ENCODE data around the gene MARCHF2.
A peak's percentile ranks its signal among the peaks of the same experiment; 100 is the strongest.

The MARCHF2 gene

GRCh38 chr19:8486661-8487136 lies 73.6 kb downstream of the MARCHF2 start:
- H3K27ac ChIP-seq (ENCODE audit: low read depth, low read length) = no peak overlapping the region
- no peak overlapping the region for H2BK15ac ChIP-seq (replicated peaks; ENCODE audit: low read depth)
- H3K18ac ChIP-seq (ENCODE audit: low read length) = no peak overlapping the region
- H2BK5ac ChIP-seq (ENCODE audit: low read length) = no peak overlapping the region
- H3K79me2 ChIP-seq (ENCODE audit: control insufficient read depth, insufficient read depth, low read length) = peaks cover 11% of the 10 kb centered on the region
- H3K79me1 ChIP-seq (ENCODE audit: low read length) = peaks cover 9% of the 10 kb centered on the region
- H3K23ac ChIP-seq (ENCODE audit: low read length) = no peak overlapping the region
- WGBS (ENCODE audit: extremely low coverage, insufficient coverage, low lambda C conversion rate) = no CpG with 5 or more reads among the region's 16 CpGs
- no peaks in the 10 kb centered on the region for H3K27me3 ChIP-seq (ENCODE audit: insufficient read depth, low read length, poor library complexity)
- H2BK120ac ChIP-seq (ENCODE audit: low read depth, low read length) = no peak overlapping the region
- H3K4me1 ChIP-seq (ENCODE audit: control insufficient read depth, low read depth, low read length) = no peaks in the 10 kb centered on the region
- no peak overlapping the region for H3K4me2 ChIP-seq (ENCODE audit: low read length)
- no peak overlapping the region for H3K9ac ChIP-seq (ENCODE audit: low read length)
- H3K36me3 ChIP-seq (ENCODE audit: control insufficient read depth, insufficient read depth, low read length) = peaks cover 25% of the 10 kb centered on the region
- no peak for DNase-seq
- H2AK5ac ChIP-seq (ENCODE audit: low read length) = no peak overlapping the region
- H4K8ac ChIP-seq (ENCODE audit: low read depth, low read length) = no peak overlapping the region
- H3K4me3 ChIP-seq (ENCODE audit: low read length) = no peak overlapping the region
- H3K56ac ChIP-seq (ENCODE audit: low read length) = no peak overlapping the region
- H3K4ac ChIP-seq (ENCODE audit: low read depth, low read length) = no peak overlapping the region
- H4K5ac ChIP-seq (ENCODE audit: low read length) = no peak overlapping the region

GRCh38 chr19:8487137-8487851 lies 74.2 kb downstream of the MARCHF2 start:
- Histone ChIP-seq H3K4me1 (ENCODE audit: control insufficient read depth, low read depth, low read length) (no peaks in the 10 kb centered on the region), H3K9ac (ENCODE audit: low read length) (no peak overlapping the region), H3K4ac (ENCODE audit: low read depth, low read length) (no peak overlapping the region), H3K79me1 (ENCODE audit: low read length) (peaks cover 7% of the 10 kb centered on the region), H2BK120ac (ENCODE audit: low read depth, low read length) (no peak overlapping the region), H3K27me3 (ENCODE audit: insufficient read depth, low read length, poor library complexity) (no peaks in the 10 kb centered on the region), H3K27ac (ENCODE audit: low read depth, low read length) (peak overlapping the region; percentile 38), H3K4me2 (ENCODE audit: low read length) (no peak overlapping the region), H2AK5ac (ENCODE audit: low read length) (no peak overlapping the region), H3K23ac (ENCODE audit: low read length) (no peak overlapping the region), H4K5ac (ENCODE audit: low read length) (no peak overlapping the region), H3K4me3 (ENCODE audit: low read length) (no peak overlapping the region), H3K79me2 (ENCODE audit: control insufficient read depth, insufficient read depth, low read length) (peaks cover 8% of the 10 kb centered on the region), H3K18ac (ENCODE audit: low read length) (no peak overlapping the region), H4K8ac (ENCODE audit: low read depth, low read length) (no peak overlapping the region), H3K36me3 (ENCODE audit: control insufficient read depth, insufficient read depth, low read length) (peaks cover 25% of the 10 kb centered on the region), H3K56ac (ENCODE audit: low read length) (no peak overlapping the region), H2BK15ac (replicated peaks; ENCODE audit: low read depth) (no peak overlapping the region), H2BK5ac (ENCODE audit: low read length) (no peak overlapping the region)
- peak; percentile 16 for DNase-seq
- no CpG with 5 or more reads among the region's 13 CpGs for WGBS (ENCODE audit: extremely low coverage, insufficient coverage, low lambda C conversion rate)

- no peak overlapping the region for H4K8ac ChIP-seq (ENCODE audit: low read depth, low read length)
- H3K56ac ChIP-seq (ENCODE audit: low read length) = no peak overlapping the region
- H3K9ac ChIP-seq (ENCODE audit: low read length) = no peak overlapping the region
- no peak overlapping the region for H2BK5ac ChIP-seq (ENCODE audit: low read length)
- no peak overlapping the region for H2AK5ac ChIP-seq (ENCODE audit: low read length)
- H2BK15ac ChIP-seq (replicated peaks; ENCODE audit: low read depth) = no peak overlapping the region
- no CpG with 5 or more reads among the region's 15 CpGs for WGBS (ENCODE audit: extremely low coverage, insufficient coverage, low lambda C conversion rate)
- no peak for DNase-seq
- no peak overlapping the region for H3K23ac ChIP-seq (ENCODE audit: low read length)
- H2BK120ac ChIP-seq (ENCODE audit: low read depth, low read length) = no peak overlapping the region
- H3K27me3 ChIP-seq (ENCODE audit: insufficient read depth, low read length, poor library complexity) = no peaks in the 10 kb centered on the region
- H4K5ac ChIP-seq (ENCODE audit: low read length) = no peak overlapping the region
- H3K4ac ChIP-seq (ENCODE audit: low read depth, low read length) = no peak overlapping the region
- H3K79me2 ChIP-seq (ENCODE audit: control insufficient read depth, insufficient read depth, low read length) = no peaks in the 10 kb centered on the region
- H3K36me3 ChIP-seq (ENCODE audit: control insufficient read depth, insufficient read depth, low read length) = peaks cover 22% of the 10 kb centered on the region
- no peak overlapping the region for H3K27ac ChIP-seq (ENCODE audit: low read depth, low read length)
- H3K4me2 ChIP-seq (ENCODE audit: low read length) = no peak overlapping the region
- H3K18ac ChIP-seq (ENCODE audit: low read length) = no peak overlapping the region
- peaks cover 4% of the 10 kb centered on the region for H3K79me1 ChIP-seq (ENCODE audit: low read length)
- no peaks in the 10 kb centered on the region for H3K4me1 ChIP-seq (ENCODE audit: control insufficient read depth, low read depth, low read length)
- H3K4me3 ChIP-seq (ENCODE audit: low read length) = no peak overlapping the region
Observed at GRCh38 chr19:8488365-8488764, 75.3 kb downstream of the MARCHF2 start.

Small RNA genes lying within 50 kb of the gene (small RNA-seq; reads per million reads assigned to genes)
- 1.4 reads per million for gene MIR4999 (ENCODE audit: insufficient read depth)

Data from mesendoderm (in vitro differentiated cells).